H9 (cell line): ENCODE measurements around the gene CDH20. TPM values are rescaled to one million over a fixed set of nuclear protein-coding genes. Genes with fewer than 3 reads are reported as not detected.

ENCODE experiments used
- DNase-seq: peaks from one replicate; pipeline ENCODE4 v3.0.0-alpha.2; 2017
- H2AFZ ChIP-seq: one replicate; pipeline ENCODE4 v1.6.1; 2013; ENCODE audit warnings: mild to moderate bottlenecking, low read length, control low read depth, moderate library complexity
- H2AK5ac ChIP-seq: 2 replicates; pipeline ENCODE4 v1.6.1; 2013; ENCODE audit warnings: low read length, control low read depth, mixed read lengths; ENCODE audit not compliant: insufficient read length
- H2BK120ac ChIP-seq: one replicate; pipeline ENCODE4 v1.6.1; 2013; ENCODE audit warnings: low read depth, mild to moderate bottlenecking, low read length, control low read depth, inconsistent platforms; ENCODE audit not compliant: poor library complexity, severe bottlenecking
- H2BK12ac ChIP-seq: 2 replicates; pipeline ENCODE4 v1.6.1; 2013; ENCODE audit warnings: low read length, control low read depth, mixed read lengths, low read depth; ENCODE audit not compliant: insufficient read length
- H2BK15ac ChIP-seq: 2 replicates; pipeline ENCODE4 v1.6.1; 2013; ENCODE audit warnings: low read depth, low read length, control low read depth
- H2BK20ac ChIP-seq: one replicate; pipeline ENCODE4 v1.6.1; 2013; ENCODE audit warnings: low read depth, mild to moderate bottlenecking, low read length, control low read depth, inconsistent platforms; ENCODE audit not compliant: poor library complexity, severe bottlenecking
- H2BK5ac ChIP-seq: 2 replicates; pipeline ENCODE4 v1.6.1; 2013; ENCODE audit warnings: low read length, control low read depth, mixed read lengths; ENCODE audit not compliant: insufficient read length
- H3K14ac ChIP-seq: 2 replicates; pipeline ENCODE4 v1.6.1; 2013; ENCODE audit warnings: low read length, control low read depth; ENCODE audit not compliant: insufficient read depth
- H3K18ac ChIP-seq: 2 replicates; pipeline ENCODE4 v1.6.1; 2013; ENCODE audit warnings: low read depth, mild to moderate bottlenecking, mixed read lengths, low read length, control low read depth; ENCODE audit not compliant: insufficient read length
- H3K23ac ChIP-seq: 2 replicates; pipeline ENCODE4 v1.6.1; 2013; ENCODE audit warnings: low read length, control low read depth, mixed read lengths, low read depth; ENCODE audit not compliant: insufficient read length
- H3K23me2 ChIP-seq: 2 replicates; pipeline ENCODE4 v1.6.1; 2013; ENCODE audit warnings: low read depth, mild to moderate bottlenecking, mixed read lengths, low read length, control low read depth; ENCODE audit not compliant: insufficient read length, poor library complexity, severe bottlenecking
- H3K27ac ChIP-seq: 2 replicates; pipeline ENCODE4 v1.5.1; 2013; ENCODE audit warnings: low read length, control low read depth, mixed read lengths, low read depth; ENCODE audit not compliant: insufficient read length
- H3K27me3 ChIP-seq: 2 replicates; pipeline ENCODE4 v1.6.1; 2013; ENCODE audit warnings: low read length, control low read depth, inconsistent platforms; ENCODE audit not compliant: insufficient read depth
- H3K4ac ChIP-seq: 2 replicates; pipeline ENCODE4 v1.6.1; 2013; ENCODE audit warnings: low read depth, mild to moderate bottlenecking, control low read depth, inconsistent platforms, low read length, moderate library complexity
- H3K4me1 ChIP-seq: 2 replicates; pipeline ENCODE4 v1.6.1; 2013; ENCODE audit warnings: low read length, control low read depth, inconsistent platforms; ENCODE audit not compliant: insufficient read depth
- H3K4me2 ChIP-seq: 2 replicates; pipeline ENCODE4 v1.6.1; 2013; ENCODE audit warnings: low read length, control low read depth, mixed read lengths; ENCODE audit not compliant: insufficient read length, insufficient read depth
- H3K56ac ChIP-seq: 2 replicates; pipeline ENCODE4 v1.6.1; 2013; ENCODE audit warnings: low read depth, mild to moderate bottlenecking, mixed read lengths, low read length, control low read depth; ENCODE audit not compliant: insufficient read length
- H3K79me1 ChIP-seq: 2 replicates; pipeline ENCODE4 v1.6.1; 2013; ENCODE audit warnings: low read depth, mild to moderate bottlenecking, moderate library complexity, low read length, control low read depth, inconsistent platforms; ENCODE audit not compliant: insufficient read depth, poor library complexity, severe bottlenecking
- H3K79me2 ChIP-seq: 2 replicates; pipeline ENCODE4 v1.6.1; 2013; ENCODE audit warnings: low read length, control low read depth, inconsistent platforms; ENCODE audit not compliant: insufficient read depth
- H3K9ac ChIP-seq: 2 replicates; pipeline ENCODE4 v1.6.1; 2013; ENCODE audit warnings: low read length, control low read depth, mixed read lengths; ENCODE audit not compliant: insufficient read length; ENCODE audit errors: extremely low read depth
- H3K9me3 ChIP-seq: one replicate; pipeline ENCODE4 v1.6.1; 2013; ENCODE audit warnings: low read depth, low read length, inconsistent platforms; ENCODE audit not compliant: control insufficient read depth
- H3T11ph ChIP-seq: one replicate; pipeline ENCODE4 v1.6.1; 2013; ENCODE audit warnings: mild to moderate bottlenecking, low read length, control low read depth, inconsistent platforms
- H4K20me1 ChIP-seq: one replicate; pipeline ENCODE4 v1.6.1; 2013; ENCODE audit not compliant: control insufficient read depth, insufficient read length, insufficient read depth
- H4K5ac ChIP-seq: 2 replicates; pipeline ENCODE4 v1.6.1; 2013; ENCODE audit warnings: low read depth, mild to moderate bottlenecking, mixed read lengths, low read length, control low read depth; ENCODE audit not compliant: insufficient read length
- H4K8ac ChIP-seq: replicated peaks from 2 replicates; pipeline ENCODE4 v1.6.1; 2013; ENCODE audit warnings: low read length, control low read depth, mixed read lengths, low read depth; ENCODE audit not compliant: insufficient read length
- H4K91ac ChIP-seq: 2 replicates; pipeline ENCODE4 v1.6.1; 2013; ENCODE audit warnings: low read depth, mild to moderate bottlenecking, moderate library complexity, mixed read lengths, low read length, control low read depth; ENCODE audit not compliant: insufficient read length
- H3K27ac Mint-ChIP-seq, 3 experiments: 2 replicates in 2 of 3; 3 replicates in 1 of 3; pipeline ENCODE4 v1.8.0; 2020 to 2021; ENCODE audit warnings: mixed read lengths in 3 of 3, mild to moderate bottlenecking in 1 of 3, moderate library complexity in 1 of 3
- H3K27me3 Mint-ChIP-seq: 2 replicates; pipeline ENCODE4 v1.8.0; 2021; ENCODE audit warnings: low read depth, mild to moderate bottlenecking, moderate library complexity, mixed read lengths
- H3K36me3 Mint-ChIP-seq, 3 experiments: 2 replicates in 2 of 3; 3 replicates in 1 of 3; pipeline ENCODE4 v1.8.0; 2020 to 2021; ENCODE audit warnings: low read depth in 3 of 3, mixed read lengths in 3 of 3; ENCODE audit not compliant: insufficient read depth in 1 of 3
- H3K4me1 Mint-ChIP-seq, 2 experiments: 2 replicates each; pipeline ENCODE4 v1.8.0; 2020; ENCODE audit warnings: mixed read lengths in 2 of 2
- H3K4me3 Mint-ChIP-seq, 2 experiments: 2 replicates in 1 of 2; 3 replicates in 1 of 2; pipeline ENCODE4 v1.8.0; 2020 to 2021; ENCODE audit warnings: mild to moderate bottlenecking in 2 of 2, mixed read lengths in 2 of 2, moderate library complexity in 1 of 2
- H3K9me3 Mint-ChIP-seq, 2 experiments: 2 replicates in 1 of 2; 3 replicates in 1 of 2; pipeline ENCODE4 v1.8.0; 2020; ENCODE audit warnings: mild to moderate bottlenecking in 2 of 2, mixed read lengths in 2 of 2, moderate library complexity in 1 of 2
- CTCF ChIP-seq: fragments of 200-600 bp; sonication (generic); conservative IDR thresholded peaks from 3 replicates; pipeline ENCODE4 v1.8.0; 2021; ENCODE audit warnings: antibody characterized with exemption, mild to moderate bottlenecking
- WGBS: extraction: QIAGEN DNeasy Blood & Tissue Kit; methylation state at CpG from one replicate; pipeline ENCODE4 v1.1.7; 2013; ENCODE audit warnings: missing lambda C conversion rate, low lambda C conversion rate, mixed read lengths; ENCODE audit not compliant: insufficient read length; ENCODE audit errors: extremely low coverage; 5-methylcytosine and 5-hydroxymethylcytosine counted together
- total RNA-seq: library from RNA; stranded (reverse); gene quantifications from 2 replicates; pipeline ENCODE4 v1.2.1, GENCODE V29; 2021

The CDH20 gene
- total RNA-seq, 1 experiment from 2014 or later, result not detected

- H2BK12ac ChIP-seq, result no peak overlapping the region
- no peaks in the 10 kb centered on the region for H3K27me3 Mint-ChIP-seq
- H2AFZ ChIP-seq, result no peak overlapping the region
- no peak overlapping the region for H3K27ac Mint-ChIP-seq
- DNase-seq, result no peak
- no peak overlapping the region for H3K14ac ChIP-seq
- H3K23me2 ChIP-seq, result no peaks in the 10 kb centered on the region
- no peak overlapping the region for H2BK20ac ChIP-seq
- no peaks in the 10 kb centered on the region for H3K4me1 ChIP-seq
- no peak overlapping the region for H2BK120ac ChIP-seq
- H3K9me3 ChIP-seq, result no peaks in the 10 kb centered on the region
- no peak overlapping the region for H3K4me3 Mint-ChIP-seq
- H2AK5ac ChIP-seq, result no peak overlapping the region
- TF ChIP-seq CTCF, result no peak
- no peaks in the 10 kb centered on the region for H3K79me2 ChIP-seq
- no peaks in the 10 kb centered on the region for H3K27me3 ChIP-seq
- H4K20me1 ChIP-seq, result no peaks in the 10 kb centered on the region
- H4K91ac ChIP-seq, result no peak overlapping the region
- no peak overlapping the region for H3K56ac ChIP-seq
- no peak overlapping the region for H3K9ac ChIP-seq
- WGBS, result no CpG with 5 or more reads among the region's 1 CpG
- H3K79me1 ChIP-seq, result no peaks in the 10 kb centered on the region
- no peak overlapping the region for H3K4ac ChIP-seq
- H4K5ac ChIP-seq, result no peak overlapping the region
- H3K9me3 Mint-ChIP-seq, result peaks cover 0 to 4% of the 10 kb centered on the region in 2 experiments; a peak in 1 of 5 replicates
- H3K36me3 Mint-ChIP-seq, result no peaks in the 10 kb centered on the region; a peak in 1 of 7 replicates
- no peak overlapping the region for H2BK5ac ChIP-seq
- no peak overlapping the region for H4K8ac ChIP-seq
- H3K18ac ChIP-seq, result no peak overlapping the region
- H3K23ac ChIP-seq, result no peak overlapping the region
- no peak overlapping the region for H3K27ac ChIP-seq
- no peak overlapping the region for H3K4me2 ChIP-seq
- H2BK15ac ChIP-seq, result no peak overlapping the region
- H3T11ph ChIP-seq, result no peak overlapping the region
- no peaks in the 10 kb centered on the region for H3K4me1 Mint-ChIP-seq
These were observed 29.3 kb downstream of the CDH20 start for GRCh38 chr18:61362511-61362910.
